Measurements from ENCODE around the gene KIAA1586.

Gene KIAA1586

GRCh38 chr6:57086843-57087242 lies 40.4 kb downstream of the KIAA1586 start:
- Histone ChIP-seq H3K36me3 (ENCODE audit: control insufficient read depth, low read length) (peaks cover 5% of the 10 kb centered on the region), H3K4me3 (ENCODE audit: low read length) (no peak overlapping the region), H3K4me1 (ENCODE audit: control insufficient read depth, low read length) (peaks cover 12% of the 10 kb centered on the region), H3K4me2 (ENCODE audit: low read length) (no peak overlapping the region), H3K27ac (ENCODE audit: low read depth, low read length) (no peak overlapping the region), H3K9me2 (replicated peaks; ENCODE audit: control insufficient read depth, low read length) (no peaks in the 10 kb centered on the region), H3F3A (ENCODE audit: control insufficient read depth, insufficient read depth) (no peaks in the 10 kb centered on the region), H3K9me3 (ENCODE audit: control insufficient read depth, insufficient read depth, low read length) (no peaks in the 10 kb centered on the region), H4K20me1 (ENCODE audit: control insufficient read depth, insufficient read depth, low read depth, low read length) (peaks cover 4% of the 10 kb centered on the region; the same call in 1 of the 2 replicates), H3K79me2 (ENCODE audit: control insufficient read depth, low read length) (peaks cover 6% of the 10 kb centered on the region), H3K27me3 (ENCODE audit: control insufficient read depth, low read length) (no peaks in the 10 kb centered on the region)
- TF ChIP-seq CTCF (IDR thresholded peaks at IDR 0.05; ENCODE audit: low read depth, low read length, poor library complexity, severe bottlenecking) (no peak), EZH2phosphoT487 (IDR thresholded peaks at IDR 0.05; ENCODE audit: borderline replicate concordance, low read length) (no peak)

GRCh38 chr6:57087916-57088315 lies 41.4 kb downstream of the KIAA1586 start:
- TF ChIP-seq EZH2phosphoT487 (IDR thresholded peaks at IDR 0.05; ENCODE audit: borderline replicate concordance, low read length) (no peak), CTCF (IDR thresholded peaks at IDR 0.05; ENCODE audit: low read depth, low read length, poor library complexity, severe bottlenecking) (no peak)

GRCh38 chr6:57089265-57089664 lies 42.8 kb downstream of the KIAA1586 start:
- H3K4me3 ChIP-seq (ENCODE audit: low read length), result peak overlapping the region; percentile 64
- no peaks in the 10 kb centered on the region for H3F3A ChIP-seq (ENCODE audit: control insufficient read depth, insufficient read depth)
- no peak overlapping the region for H3K27ac ChIP-seq (ENCODE audit: low read depth, low read length)
- peaks cover 13% of the 10 kb centered on the region; the same call in 1 of the 2 replicates for H4K20me1 ChIP-seq (ENCODE audit: control insufficient read depth, insufficient read depth, low read depth, low read length)
- peaks cover 23% of the 10 kb centered on the region for H3K36me3 ChIP-seq (ENCODE audit: control insufficient read depth, low read length)
- no peaks in the 10 kb centered on the region for H3K9me2 ChIP-seq (replicated peaks; ENCODE audit: control insufficient read depth, low read length)
- no peaks in the 10 kb centered on the region for H3K9me3 ChIP-seq (ENCODE audit: control insufficient read depth, insufficient read depth, low read length)
- peaks cover 25% of the 10 kb centered on the region for H3K4me1 ChIP-seq (ENCODE audit: control insufficient read depth, low read length)
- no peak for TF ChIP-seq EZH2phosphoT487 (IDR thresholded peaks at IDR 0.05; ENCODE audit: borderline replicate concordance, low read length)
- no peak for TF ChIP-seq CTCF (IDR thresholded peaks at IDR 0.05; ENCODE audit: low read depth, low read length, poor library complexity, severe bottlenecking)
- no peaks in the 10 kb centered on the region for H3K27me3 ChIP-seq (ENCODE audit: control insufficient read depth, low read length)
- H3K4me2 ChIP-seq (ENCODE audit: low read length), result peak overlapping the region; percentile 68
- peaks cover 30% of the 10 kb centered on the region for H3K79me2 ChIP-seq (ENCODE audit: control insufficient read depth, low read length)

More at GRCh38 chr6:57087916-57088315, 41.4 kb downstream of the KIAA1586 start:
- Histone ChIP-seq H3F3A (ENCODE audit: control insufficient read depth, insufficient read depth) (no peaks in the 10 kb centered on the region), H3K36me3 (ENCODE audit: control insufficient read depth, low read length) (peaks cover 16% of the 10 kb centered on the region), H3K9me2 (replicated peaks; ENCODE audit: control insufficient read depth, low read length) (no peaks in the 10 kb centered on the region), H3K4me2 (ENCODE audit: low read length) (no peak overlapping the region), H3K4me1 (ENCODE audit: control insufficient read depth, low read length) (peaks cover 22% of the 10 kb centered on the region), H3K79me2 (ENCODE audit: control insufficient read depth, low read length) (peaks cover 17% of the 10 kb centered on the region), H3K27me3 (ENCODE audit: control insufficient read depth, low read length) (no peaks in the 10 kb centered on the region), H3K9me3 (ENCODE audit: control insufficient read depth, insufficient read depth, low read length) (no peaks in the 10 kb centered on the region), H3K4me3 (ENCODE audit: low read length) (no peak overlapping the region), H3K27ac (ENCODE audit: low read depth, low read length) (no peak overlapping the region), H4K20me1 (ENCODE audit: control insufficient read depth, insufficient read depth, low read depth, low read length) (peaks cover 13% of the 10 kb centered on the region; the same call in 1 of the 2 replicates)
